ENCODE results near the gene ZNF507.

Gene ZNF507

DNA sequence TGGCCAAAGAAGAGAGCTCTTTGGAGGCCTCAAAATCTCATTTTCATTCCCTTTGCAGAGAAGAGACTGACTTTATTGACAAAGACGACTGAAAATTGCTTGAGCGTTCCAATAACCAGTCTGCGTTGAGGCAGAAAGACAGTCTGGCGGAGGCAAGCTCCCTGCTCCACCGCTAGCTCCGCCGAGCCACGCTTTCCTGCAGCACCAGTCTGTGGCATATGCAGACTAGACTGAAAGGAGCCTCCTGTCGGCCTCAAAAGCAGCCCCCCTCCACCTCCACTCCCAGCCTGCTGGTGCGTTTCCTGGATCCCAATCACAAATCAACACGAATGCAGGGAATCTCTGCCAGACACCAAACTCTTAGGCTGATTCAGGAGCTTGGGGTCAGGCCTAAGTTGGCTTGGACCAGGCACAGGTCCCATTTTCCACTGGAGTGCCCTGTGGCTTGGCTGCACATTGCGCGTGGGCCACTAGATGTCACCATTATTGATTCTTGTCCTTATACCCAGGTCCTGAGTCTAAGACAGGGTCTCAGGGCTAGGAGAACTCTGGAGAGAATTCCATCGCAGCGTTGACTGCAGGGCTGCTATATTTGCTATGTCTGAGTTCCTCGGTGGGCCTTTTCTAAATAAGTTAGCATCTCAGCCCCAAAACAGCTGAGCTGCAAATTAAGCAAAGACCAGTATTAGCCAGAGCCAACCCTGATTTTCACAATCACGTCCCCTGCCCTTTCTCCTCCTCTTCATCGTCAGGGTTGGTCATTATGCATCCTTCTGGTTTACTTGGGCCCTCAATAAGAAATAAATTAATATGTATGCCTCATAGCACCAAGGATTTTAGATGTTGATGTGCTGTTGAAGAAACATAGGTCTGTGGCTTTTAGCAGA lies 5.2 kb upstream of the ZNF507 start:
- peak; percentile 69 for DNase-seq

DNA sequence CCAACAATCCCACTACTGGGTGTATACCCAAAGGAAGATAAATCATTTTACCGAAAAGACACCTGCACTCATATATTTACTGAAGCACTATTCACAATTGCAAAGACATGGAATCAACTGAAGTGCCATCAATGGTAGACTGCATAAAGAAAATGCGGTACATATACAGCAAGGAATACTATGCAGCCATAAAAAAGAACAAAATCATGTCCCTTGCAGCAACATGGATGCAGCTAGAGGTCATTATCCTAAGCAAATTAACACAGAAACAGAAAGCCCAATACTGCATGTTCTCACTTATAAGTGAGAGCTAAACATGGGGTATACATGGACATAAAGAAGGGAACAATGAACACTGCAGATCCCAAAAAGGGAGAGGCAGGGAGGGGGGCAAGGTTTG lies 2.7 kb upstream of the ZNF507 start:
- DNase-seq = no peak

DNA sequence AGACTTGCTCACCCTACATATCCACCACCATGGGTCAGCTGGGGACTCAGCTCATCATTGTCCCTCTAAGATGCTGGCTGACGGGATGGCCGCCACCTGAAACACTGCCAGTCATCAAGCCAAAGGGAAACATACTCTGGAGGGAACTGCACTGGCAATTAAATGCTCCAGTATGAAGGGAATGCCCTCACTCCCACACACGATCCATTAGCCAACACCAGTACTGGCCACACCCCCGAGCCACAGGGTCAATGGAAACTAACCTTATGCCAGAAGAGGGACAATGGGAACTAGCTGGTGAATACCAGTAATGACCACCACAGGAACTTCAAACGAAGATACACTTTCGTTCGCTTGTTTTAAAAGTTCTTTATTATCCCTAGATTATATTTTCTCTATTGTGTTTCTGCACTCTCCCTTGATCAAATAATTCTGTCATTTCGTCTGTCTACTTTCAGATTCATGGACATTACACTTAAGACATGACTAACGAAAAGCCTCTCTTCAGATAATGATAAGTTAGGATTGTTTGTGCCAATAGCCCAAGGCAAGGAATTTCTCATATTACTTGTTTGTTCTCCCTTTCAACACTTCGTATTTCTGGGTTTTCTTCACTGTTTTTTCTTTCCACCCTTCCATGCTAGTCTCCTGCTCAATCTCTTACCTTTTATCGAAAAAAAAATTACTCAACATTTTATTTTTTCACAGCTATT lies 1.7 kb upstream of the ZNF507 start:
- DNase-seq = no peak

DNA sequence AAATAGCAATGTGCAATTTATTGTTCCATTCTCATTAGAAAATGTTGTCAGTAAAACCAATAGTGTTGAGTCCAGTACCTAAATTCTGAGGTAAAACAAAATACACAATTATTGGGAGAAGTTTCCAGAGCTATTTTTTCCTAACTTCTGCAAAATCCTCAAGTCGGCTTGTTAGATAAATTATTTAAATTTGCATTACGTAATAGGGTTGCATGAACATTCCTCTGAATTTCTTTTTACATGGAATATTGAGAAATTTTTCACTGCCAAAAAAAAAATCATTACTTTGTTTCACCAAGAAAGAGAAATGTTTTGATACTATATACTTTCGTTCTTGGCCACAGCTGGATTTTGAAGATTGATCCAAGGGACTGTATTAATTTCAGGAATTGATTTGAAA lies 1.5 kb downstream of the ZNF507 start:
- DNase-seq = no peak

DNA sequence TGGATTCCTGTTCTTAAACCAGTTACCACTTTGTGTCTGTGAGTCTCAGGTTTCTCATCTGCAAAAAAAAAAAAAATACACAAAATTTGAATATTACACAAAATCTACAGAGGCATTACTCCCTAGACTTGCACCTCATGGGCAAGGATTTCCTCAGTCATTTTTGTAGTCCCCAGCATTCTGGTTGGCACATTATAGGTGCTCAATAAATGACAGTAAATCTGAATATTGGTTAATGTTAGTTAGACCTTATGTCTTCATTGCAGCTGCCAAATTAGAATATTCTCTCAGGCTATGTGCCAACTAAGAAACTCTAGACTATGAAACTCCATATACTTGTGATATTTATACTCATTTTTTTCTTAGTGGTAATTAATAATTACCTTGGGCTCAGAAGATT lies 2.2 kb downstream of the ZNF507 start:
- DNase-seq = no peak

DNA sequence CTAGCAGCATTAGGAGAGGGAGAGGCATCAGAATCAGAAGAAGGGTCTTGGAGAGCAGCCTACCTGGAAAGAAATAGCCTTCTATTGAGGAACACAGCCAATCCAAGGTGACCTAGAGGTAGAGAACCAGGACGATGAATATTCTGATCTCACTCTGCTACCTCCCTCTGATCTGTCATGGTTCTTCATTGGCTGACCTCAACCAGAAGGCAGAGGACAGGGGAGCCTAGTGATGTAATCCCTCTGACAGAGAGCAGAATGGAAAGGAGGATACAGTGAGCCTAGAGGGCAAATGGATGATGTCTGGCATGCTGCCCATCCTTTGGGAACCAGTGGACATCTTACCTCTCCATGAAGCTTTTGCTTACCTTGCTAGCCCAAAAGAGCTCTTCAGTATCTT lies 3.6 kb downstream of the ZNF507 start:
- DNase-seq = no peak

DNA sequence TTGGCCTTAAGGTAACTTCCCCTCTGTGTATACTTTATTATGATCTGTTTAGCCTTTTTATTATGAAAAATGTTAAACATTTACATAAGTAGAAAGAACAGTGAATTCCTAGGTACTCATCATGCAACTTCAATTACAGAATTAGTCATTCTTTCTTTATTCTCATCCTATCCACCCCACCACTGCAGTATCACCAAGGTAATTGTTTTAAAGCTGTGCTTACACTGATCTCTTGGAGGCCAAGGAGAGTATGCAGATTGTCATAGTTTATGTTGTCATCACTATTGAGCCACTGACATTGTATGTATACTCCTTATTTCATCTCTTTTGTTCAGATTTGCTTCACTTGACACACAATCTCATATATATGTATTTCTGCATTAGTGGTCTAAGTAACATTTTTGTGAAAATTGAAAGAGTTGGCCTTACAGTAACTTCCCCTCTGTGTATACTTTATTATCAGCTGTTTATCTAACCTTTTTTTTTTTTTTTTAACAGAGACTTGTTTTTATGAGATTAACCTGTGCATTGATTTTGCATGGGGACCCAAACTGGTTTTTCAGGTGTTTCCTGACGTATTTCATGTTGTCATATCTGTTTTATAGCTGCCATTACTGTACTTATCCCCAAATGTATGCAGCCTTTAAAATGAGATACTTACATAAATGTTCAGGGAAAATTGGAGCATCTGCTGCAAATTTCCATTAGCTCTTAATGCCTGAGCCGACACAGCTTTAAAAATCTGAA lies 4.5 kb downstream of the ZNF507 start:
- DNase-seq = no peak

DNA sequence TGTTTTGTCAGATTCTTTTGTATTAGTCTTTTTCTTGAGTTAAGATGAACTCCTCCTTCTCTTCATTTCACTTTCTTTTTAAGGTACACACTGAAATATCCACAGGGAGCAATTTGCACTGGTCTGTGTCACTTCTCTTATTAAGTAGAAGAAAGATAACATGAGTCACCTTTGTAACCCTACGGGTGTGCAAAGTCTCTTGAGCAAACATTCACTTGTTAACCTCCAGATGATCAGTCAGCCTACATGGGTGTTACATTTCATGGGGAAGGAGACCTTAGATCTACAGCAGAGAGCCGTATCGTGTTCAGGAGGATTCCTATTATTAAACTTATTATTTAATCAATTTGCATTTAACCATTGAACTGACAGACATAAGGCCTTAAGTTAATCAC lies 5.1 kb downstream of the ZNF507 start:
- DNase-seq = no peak

DNA sequence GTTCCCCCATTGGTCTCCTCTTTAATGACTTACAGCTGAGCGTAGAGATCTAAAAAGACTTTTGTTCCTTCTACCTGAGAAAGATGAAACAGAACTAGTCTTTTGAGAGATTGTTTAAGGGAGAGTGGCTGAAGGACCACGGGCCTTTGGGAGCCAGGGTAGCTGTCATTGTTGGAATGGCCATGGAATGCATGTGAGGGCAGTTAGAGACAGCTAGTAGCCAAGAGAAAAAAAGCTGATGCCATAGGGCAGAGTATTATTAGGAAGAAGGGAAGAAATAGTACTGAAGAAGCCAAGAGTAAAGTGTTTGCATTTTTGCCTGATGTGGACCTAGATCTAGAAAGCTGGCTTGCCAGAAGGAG lies 5.6 kb downstream of the ZNF507 start:
- DNase-seq = no peak

DNA sequence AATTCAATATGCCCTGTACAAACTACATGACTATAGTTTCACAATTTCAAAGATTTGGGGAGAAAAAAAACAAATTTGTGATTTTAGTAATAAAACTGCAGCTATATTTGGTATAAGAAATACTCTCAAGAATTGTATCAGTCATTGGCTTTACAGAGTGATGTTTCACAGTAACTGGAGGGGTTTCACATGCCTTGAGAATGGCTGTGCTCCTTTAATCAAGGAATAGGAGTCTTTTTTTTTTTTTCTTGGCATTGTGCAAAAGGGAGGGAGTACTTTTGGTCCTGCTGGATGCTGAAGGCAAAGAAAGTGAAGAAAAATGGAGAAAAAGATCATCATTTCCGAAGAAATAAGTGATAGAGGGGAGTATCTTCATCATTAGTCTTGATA lies 6.8 kb downstream of the ZNF507 start:
- no peak for DNase-seq

DNA sequence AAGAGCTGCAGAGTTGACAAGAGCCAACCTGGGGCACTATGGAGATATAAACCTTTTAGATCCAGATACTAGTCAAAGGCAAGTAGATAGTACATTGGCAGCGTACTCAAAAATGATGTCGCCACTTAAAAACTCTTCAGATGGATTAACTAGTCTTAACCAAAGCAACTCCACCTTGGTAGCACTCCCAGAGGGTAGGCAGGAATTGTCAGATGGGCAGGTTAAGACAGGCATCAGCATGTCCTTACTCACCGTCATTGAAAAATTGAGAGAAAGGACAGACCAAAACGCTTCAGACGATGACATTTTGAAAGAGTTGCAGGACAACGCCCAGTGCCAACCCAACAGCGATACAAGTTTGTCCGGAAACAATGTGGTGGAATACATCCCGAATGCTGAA lies 8.9 kb downstream of the ZNF507 start:
- no peak for DNase-seq

DNA sequence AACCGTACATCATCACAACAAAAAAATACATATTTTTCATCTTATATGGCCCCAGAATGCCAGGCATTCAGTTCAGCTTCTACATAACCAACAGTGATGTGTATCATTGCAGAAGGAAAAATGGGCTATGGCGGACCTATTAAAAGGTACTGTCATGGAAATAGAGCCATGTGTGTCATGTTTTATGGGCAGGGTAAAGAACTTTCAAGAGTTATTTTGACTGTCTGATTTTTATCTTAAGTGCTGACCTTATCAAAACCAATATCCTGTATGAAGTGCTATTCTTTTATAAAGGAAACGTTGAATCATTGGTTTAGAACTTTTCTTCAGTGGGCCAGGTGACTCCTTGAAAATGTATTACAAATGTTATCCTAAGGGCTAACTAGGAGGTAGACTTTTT lies 9.9 kb downstream of the ZNF507 start:
- no peak for DNase-seq

DNA sequence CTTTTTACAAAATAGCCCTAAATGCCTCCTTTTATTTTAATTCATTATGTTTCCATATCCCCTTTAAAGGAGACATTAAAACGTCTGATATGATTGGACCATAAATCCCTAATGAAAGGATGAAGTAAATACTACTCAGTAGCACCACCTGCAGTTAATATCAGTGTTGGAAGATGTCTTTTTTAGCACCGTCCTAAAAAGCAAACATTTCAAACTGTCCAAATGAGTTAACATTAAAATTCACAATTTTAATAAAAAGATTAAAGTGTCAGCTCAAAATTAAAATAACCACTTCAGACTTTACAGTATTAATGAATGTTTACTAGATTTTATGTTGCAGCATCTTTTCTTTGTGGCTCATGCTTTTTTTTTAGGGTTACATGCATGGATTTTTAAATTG lies 12.3 kb downstream of the ZNF507 start:
- DNase-seq = no peak

DNA sequence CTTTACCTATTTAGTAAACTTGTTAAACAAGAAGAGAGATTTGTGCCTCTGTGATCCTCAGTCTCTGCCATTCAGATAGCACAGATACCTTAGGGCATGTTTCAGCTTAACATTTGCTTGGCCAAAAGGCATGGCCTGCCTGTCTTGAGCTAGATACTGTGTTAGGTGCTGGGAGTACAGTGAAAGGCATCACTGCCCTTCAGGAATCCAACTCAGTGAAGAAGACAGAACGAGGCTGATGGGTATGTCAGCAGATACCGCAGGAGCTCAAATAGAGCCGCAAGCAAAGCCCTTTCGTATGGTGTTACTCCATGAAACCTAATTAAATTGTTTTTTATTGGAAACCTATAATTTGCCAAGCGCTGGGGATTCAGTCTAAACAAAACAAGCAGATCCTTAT lies 12.9 kb downstream of the ZNF507 start:
- no peak for DNase-seq

DNA sequence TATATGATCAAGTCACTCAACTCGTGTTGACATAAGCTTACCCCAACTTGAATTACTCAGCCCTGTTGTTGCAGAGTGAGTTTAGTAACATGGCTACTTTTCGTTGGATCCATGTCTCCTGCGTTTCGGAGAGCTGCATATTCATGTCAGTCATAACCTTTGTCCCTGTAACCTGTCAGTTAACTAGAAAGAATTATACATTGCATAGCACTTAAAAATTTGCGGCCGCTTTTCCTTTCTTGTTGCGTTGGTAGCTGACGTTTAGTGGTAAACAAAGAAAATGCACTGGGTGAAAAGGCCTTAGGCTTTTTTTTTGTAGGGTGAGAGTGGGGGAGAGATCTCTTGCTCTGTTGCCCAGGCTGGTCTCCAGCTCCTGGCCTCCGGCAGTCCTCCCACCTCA lies 14.2 kb downstream of the ZNF507 start:
- no peak for DNase-seq

DNA sequence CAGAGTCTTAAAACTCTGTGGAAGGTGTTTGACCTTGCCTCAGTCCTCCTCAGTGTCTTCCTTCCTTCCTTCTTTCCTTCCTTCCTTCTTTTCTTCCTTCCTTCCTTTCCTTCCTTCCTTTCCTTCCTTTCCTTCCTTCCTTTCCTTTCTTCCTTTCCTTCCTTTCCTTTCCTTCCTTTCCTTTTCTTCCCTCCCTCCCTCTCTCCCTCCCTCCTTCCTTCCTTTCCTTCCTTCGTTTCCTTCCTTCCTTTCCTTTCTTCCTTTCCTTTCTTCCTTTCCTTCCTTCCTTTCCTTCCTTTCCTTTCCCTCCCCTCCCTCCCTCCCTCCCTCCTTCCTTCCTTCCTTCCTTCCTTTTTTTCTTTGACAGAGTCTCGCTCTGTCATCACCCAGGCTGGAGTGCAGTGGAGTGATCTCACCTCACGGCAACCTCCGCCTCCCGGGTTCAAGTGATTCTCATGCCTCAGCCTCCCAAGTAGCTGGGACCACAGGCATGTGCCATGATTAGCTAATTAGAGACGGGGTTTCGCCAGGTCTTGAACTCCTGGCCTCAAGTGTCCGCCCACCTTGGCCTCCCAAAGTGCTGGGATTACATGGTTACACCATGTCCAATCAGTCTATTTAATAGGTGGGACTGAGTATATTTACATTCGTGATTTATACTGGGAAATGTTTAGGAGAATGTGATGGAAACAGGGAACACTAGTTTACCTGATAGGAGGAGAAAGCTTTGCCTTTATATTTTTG lies 16.3 kb downstream of the ZNF507 start:
- DNase-seq = no peak

DNA sequence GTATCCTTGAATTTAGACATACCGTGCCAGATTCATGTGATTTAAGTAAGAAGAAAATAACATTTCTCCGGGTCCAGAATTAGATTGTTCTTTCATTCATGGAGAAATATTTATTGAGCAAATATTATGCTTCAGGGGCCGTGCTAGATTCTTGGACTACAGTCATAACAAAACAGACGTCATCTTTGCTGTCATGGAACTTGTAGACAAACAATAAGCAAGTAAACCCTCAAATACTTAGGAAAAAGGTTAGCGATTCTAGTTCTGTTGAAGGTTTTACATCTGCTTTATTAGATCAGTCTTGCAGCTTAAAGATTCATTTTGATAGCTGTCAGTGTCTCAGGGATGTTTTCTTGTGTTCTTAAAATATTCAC lies 16.9 kb downstream of the ZNF507 start:
- no peak for DNase-seq

DNA sequence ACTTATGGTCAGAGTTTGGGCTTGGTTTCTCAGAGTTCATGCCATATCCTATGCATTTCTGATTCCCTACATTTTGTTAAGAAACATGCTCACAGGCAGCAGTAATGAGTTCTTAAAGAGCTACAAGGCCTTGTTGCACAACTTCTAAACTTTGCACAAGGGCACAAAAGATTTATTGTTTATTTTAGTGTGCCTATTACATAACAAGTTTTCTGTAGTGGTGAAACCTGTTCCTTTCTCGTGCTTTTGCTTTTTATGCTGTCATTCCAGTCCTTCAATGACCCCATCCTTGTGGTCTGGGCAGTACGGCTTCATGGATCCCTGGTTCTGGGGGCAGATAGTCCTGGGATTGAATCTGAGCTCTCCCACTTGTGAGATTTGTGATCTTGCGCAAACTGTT lies 17.8 kb downstream of the ZNF507 start:
- DNase-seq = no peak

DNA sequence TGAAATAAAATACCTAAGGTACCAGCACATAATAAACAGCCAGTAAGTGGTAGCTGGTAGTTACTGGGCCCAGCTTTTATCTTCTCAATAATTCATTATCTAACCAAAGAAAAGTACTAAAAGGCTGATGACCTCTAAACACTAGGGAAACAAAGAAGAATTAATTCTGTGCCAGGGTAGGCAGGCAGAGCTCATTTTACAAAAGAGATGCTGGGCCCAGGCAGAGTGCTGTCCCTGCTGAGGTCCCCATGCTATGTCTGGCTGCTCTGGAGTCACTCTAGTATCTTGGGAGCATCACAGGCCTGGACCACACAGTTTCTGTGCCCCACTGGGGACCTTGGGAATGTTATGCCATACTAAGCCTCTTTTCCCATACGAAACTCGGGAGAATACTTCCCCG lies 18.2 kb downstream of the ZNF507 start:
- DNase-seq = no peak

DNA sequence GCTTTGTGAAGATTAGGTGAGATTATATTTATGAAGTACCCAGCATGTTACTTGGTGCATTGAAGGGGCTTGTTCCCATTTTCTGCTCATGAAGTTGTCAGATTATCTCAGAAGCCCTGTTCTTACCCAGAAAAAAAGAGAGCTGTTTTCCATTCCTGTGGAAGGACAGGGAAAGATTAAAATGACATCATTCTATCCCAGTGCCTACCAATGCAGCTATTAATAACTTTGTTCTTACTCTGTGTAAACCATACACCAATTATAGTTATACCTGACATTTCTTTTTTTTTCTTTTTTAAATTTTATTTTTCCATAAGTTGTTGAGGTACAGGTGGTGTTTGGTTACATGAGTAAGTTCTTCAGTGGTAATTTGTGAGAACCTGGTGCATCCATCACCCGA lies 18.6 kb downstream of the ZNF507 start:
- DNase-seq = no peak

DNA sequence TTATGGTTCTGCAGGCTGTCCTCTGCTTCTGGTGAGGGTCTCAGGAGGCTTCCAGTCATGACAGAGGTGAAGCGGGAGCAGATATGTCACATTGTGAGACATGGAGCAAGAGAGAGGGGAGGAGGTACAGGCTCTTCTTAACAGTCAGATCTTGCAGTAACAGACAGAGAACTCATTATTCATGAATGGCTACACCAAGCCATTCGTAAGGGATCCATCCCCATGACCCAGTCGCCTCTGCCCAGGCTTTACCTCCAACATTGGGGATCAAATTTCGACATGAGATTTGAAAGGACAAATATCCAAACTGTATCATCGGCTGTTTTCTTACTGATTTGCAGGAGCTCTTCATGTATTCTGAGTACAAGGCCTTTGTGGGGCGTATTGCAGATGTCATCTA lies 21.7 kb downstream of the ZNF507 start:
- no peak for DNase-seq

DNA sequence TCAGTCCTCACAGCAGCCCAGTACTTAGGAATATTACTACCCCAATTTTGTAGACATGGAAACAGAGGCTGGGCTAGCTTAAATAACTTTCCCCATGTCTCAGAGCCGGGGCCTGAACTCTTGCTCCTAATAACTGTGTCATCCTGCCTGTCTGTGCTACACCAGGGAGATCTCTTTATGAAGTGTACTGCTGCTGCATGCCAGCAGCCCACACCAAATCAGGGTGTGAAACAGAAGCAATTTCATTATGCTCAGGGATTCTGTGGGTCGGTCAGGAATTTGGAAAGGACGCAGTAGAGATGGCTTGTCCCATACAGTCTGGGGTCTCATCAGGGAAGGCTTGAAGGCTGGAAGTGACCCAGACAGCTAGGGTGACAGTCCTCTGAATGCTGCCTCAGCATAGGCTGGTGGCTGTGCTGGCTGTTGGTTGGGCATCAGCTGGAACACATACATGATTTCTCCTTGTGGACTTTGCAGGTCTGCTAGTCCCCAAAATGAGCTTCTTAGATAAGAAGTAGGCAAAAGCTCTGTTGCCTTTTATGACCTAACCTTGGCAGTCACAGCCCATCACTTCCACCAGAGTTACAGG lies 22.6 kb downstream of the ZNF507 start:
- no peak for DNase-seq

DNA sequence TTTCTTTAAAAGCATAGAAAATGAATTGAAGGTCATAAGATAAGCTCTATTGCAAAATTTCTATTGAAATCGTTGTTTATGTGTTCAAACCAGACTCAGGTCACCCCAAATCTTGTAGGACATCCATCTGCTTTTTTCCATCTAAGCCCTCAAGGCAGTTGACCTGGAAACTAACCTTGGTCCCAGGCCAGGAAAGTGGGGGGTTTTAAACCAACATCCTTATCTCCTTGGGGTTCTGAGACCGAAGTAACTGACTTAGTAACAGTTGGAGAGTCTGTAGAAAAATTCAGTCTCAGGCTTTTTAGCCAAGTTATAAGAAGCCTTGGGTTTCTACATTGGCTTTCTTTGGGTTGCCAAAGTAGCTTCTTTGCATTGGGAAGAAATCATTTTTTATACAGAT lies 23.4 kb downstream of the ZNF507 start:
- DNase-seq = no peak
